HCT116 (cell line): ENCODE data around the gene GLT8D2. TPM values are rescaled to one million over a fixed set of nuclear protein-coding genes. Genes with fewer than 3 reads are reported as not detected.

Source experiments
- ATAC-seq: fragments of 200-7000 bp; cut with Tn5 transposase; 2 replicates; pipeline ENCODE4 v1.9.1; 2020; ENCODE audit warnings: mild to moderate bottlenecking, moderate library complexity
- Bru-seq: library from RNA; stranded (reverse); fragments of 400-500 nt; gene quantifications from one replicate; lab custom pipeline; 2021; lab: Mats Ljungman, UMichigan
- BruChase-seq, 2 experiments: library from RNA; stranded (reverse); fragments of 400-500 nt; gene quantifications; one replicate each; lab custom pipeline; 2021; lab: Mats Ljungman, UMichigan
- BruUV-seq: library from RNA; stranded (reverse); fragments of 400-500 nt; replicated peaks from 2 replicates; lab custom pipeline; 2021; lab: Mats Ljungman, UMichigan
- CTCF ChIA-PET: fragments of 300-600 bp; sonication (Branson Sonifier 250); formaldehyde crosslinking; loops from one replicate; lab custom pipeline; 2021; ENCODE audit warnings: antibody characterized with exemption; lab: Charles Lee
- POLR2A ChIA-PET: fragments of 300-600, 350-600 bp; sonication (Branson Sonifier 250); formaldehyde crosslinking; loops from one replicate; lab custom pipeline; 2021; ENCODE audit warnings: antibody characterized with exemption; lab: Charles Lee
- RAD21 ChIA-PET, 2 experiments: fragments of 300-600 bp; sonication (Branson Sonifier 250); formaldehyde crosslinking; loops; one replicate each; lab custom pipeline; 2023; ENCODE audit warnings: low total read pairs in 2 of 2; ENCODE audit not compliant: uncharacterized antibody in 2 of 2, unreplicated experiment in 2 of 2, low non-redundant PET in 1 of 2; lab: Charles Lee
- DNase-seq: peaks from one replicate; pipeline ENCODE4 v3.0.0-alpha.2; 2010; ENCODE audit warnings: low read depth, low spot score
- H2AFZ ChIP-seq: fragments of 200-600 bp; shearing (Covaris generic), sonication (generic); 2 replicates; pipeline ENCODE4 v1.6.1; 2017; ENCODE audit warnings: low read depth, mixed run types, mixed read lengths, antibody characterized with exemption, low read length; ENCODE audit not compliant: poor library complexity, severe bottlenecking
- H3K27ac ChIP-seq: 2 replicates; pipeline ENCODE4 v1.5.1; 2012; ENCODE audit warnings: low read depth, low read length
- H3K27me3 ChIP-seq: fragments of 200-600 bp; sonication (generic); 2 replicates; pipeline ENCODE4 v1.6.1; 2016; ENCODE audit warnings: mixed run types, low read length, mixed read lengths; ENCODE audit not compliant: insufficient read depth
- H3K36me3 ChIP-seq, 2 experiments: fragments of 200-500 bp in 1 of 2; fragments of 200-600 bp in 1 of 2; sonication (Bioruptor generic) in 1 of 2; sonication (generic) in 1 of 2; 2 replicates each; pipeline versions ENCODE4 v1.5.1 to v1.6.1; 2014 to 2016; ENCODE audit warnings: low read length in 2 of 2, inconsistent platforms in 1 of 2, mixed read lengths in 1 of 2, mixed run types in 1 of 2; ENCODE audit not compliant: insufficient read depth in 2 of 2, control insufficient read depth in 1 of 2
- H3K4me1 ChIP-seq, 2 experiments: fragments of 200-600 bp in 1 of 2; sonication (generic) in 1 of 2; 2 replicates each; pipeline versions ENCODE4 v1.5.1 to v1.6.1; 2012 to 2017; ENCODE audit warnings: low read length in 2 of 2, inconsistent platforms in 1 of 2, mild to moderate bottlenecking in 1 of 2, mixed read lengths in 1 of 2, mixed run types in 1 of 2, moderate library complexity in 1 of 2; ENCODE audit not compliant: insufficient read depth in 2 of 2, control insufficient read depth in 1 of 2
- H3K4me2 ChIP-seq: fragments of 200-600 bp; sonication (generic); 2 replicates; pipeline ENCODE4 v1.6.1; 2017; ENCODE audit warnings: mixed run types, low read length, mixed read lengths
- H3K4me3 ChIP-seq, 2 experiments: fragments of 200-600 bp in 1 of 2; sonication (generic) in 1 of 2; replicated peaks in 1 of 2; 2 replicates each; pipeline ENCODE4 v1.5.1; 2011 to 2016; ENCODE audit warnings: low read length in 2 of 2, control low read depth in 1 of 2, low read depth in 1 of 2, mild to moderate bottlenecking in 1 of 2, mixed read lengths in 1 of 2, mixed run types in 1 of 2
- H3K79me2 ChIP-seq: fragments of 200-600 bp; sonication (generic); 2 replicates; pipeline ENCODE4 v1.6.1; 2017; ENCODE audit warnings: mild to moderate bottlenecking, mixed run types, low read length, moderate library complexity, mixed read lengths; ENCODE audit not compliant: insufficient read depth
- H3K9ac ChIP-seq: fragments of 200-600 bp; sonication (generic); 2 replicates; pipeline ENCODE4 v1.6.1; 2016; ENCODE audit warnings: low read length, mixed read lengths
- H3K9me2 ChIP-seq: fragments of 200-600 bp; sonication (generic), shearing (Covaris generic); 2 replicates; pipeline ENCODE4 v1.6.1; 2017; ENCODE audit warnings: mixed run types, mild to moderate bottlenecking, moderate library complexity; ENCODE audit not compliant: insufficient read depth
- H3K9me3 ChIP-seq, 2 experiments: fragments of 200-500 bp in 1 of 2; fragments of 200-600 bp in 1 of 2; sonication (Bioruptor generic) in 1 of 2; sonication (generic) in 1 of 2; 2 replicates each; pipeline ENCODE4 v1.6.1; 2014 to 2017; ENCODE audit warnings: low read length in 2 of 2, mixed read lengths in 2 of 2, inconsistent platforms in 1 of 2, low read depth in 1 of 2, mild to moderate bottlenecking in 1 of 2, mixed run types in 1 of 2, moderate library complexity in 1 of 2; ENCODE audit not compliant: control insufficient read depth in 1 of 2, insufficient read depth in 1 of 2
- H4K20me1 ChIP-seq: fragments of 200-600 bp; sonication (generic), shearing (Covaris generic); 2 replicates; pipeline ENCODE4 v1.6.1; 2017; ENCODE audit warnings: mixed run types, mild to moderate bottlenecking, moderate library complexity; ENCODE audit not compliant: insufficient read depth
- EZH2phosphoT487 ChIP-seq: fragments of 200-600 bp; IDR thresholded peaks from 2 replicates; pipeline ENCODE4 v1.6.1; 2018; ENCODE audit warnings: antibody characterized with exemption, borderline replicate concordance
- POLR2A ChIP-seq: IDR thresholded peaks from 2 replicates; pipeline ENCODE4 v1.7.0; 2011; ENCODE audit warnings: borderline replicate concordance; ENCODE audit not compliant: insufficient read depth, insufficient read length; ENCODE audit errors: extremely low read depth
- RAD21 ChIP-seq: IDR thresholded peaks from 2 replicates; pipeline ENCODE4 v1.6.1; 2012; ENCODE audit warnings: low read depth, mild to moderate bottlenecking
- REST ChIP-seq: IDR thresholded peaks from 2 replicates; pipeline ENCODE4 v1.6.1; 2012; ENCODE audit warnings: low read depth
- SIN3A ChIP-seq: IDR thresholded peaks from 2 replicates; pipeline ENCODE4 v1.6.1; 2012; ENCODE audit warnings: low read depth
- TCF7L2 ChIP-seq: IDR thresholded peaks from 2 replicates; pipeline ENCODE4 v1.7.0; 2011; ENCODE audit warnings: borderline replicate concordance, inconsistent platforms; ENCODE audit not compliant: insufficient read depth, insufficient read length; ENCODE audit errors: extremely low read depth
- ZBTB33 ChIP-seq: IDR thresholded peaks from 2 replicates; pipeline ENCODE4 v1.6.1; 2011; ENCODE audit warnings: mild to moderate bottlenecking, low read length, moderate library complexity; ENCODE audit not compliant: insufficient replicate concordance; ENCODE audit errors: extremely low read depth
- ZFX ChIP-seq: fragments of 450-650 bp; IDR thresholded peaks from 2 replicates; pipeline ENCODE4 v1.6.1; 2017
- intact Hi-C: fragments of 100-400 bp; cut with micrococcal nuclease; formaldehyde crosslinking; loops from 2 replicates; pipeline ENCODE4 v1.10.0; 2022
- long read RNA-seq: library from polyadenylated mRNA; unstranded; transcript quantifications from one replicate; pipeline ENCODE4 v2.0.0, GENCODE V29; 2021; ENCODE audit not compliant: unreplicated experiment
- polyA plus RNA-seq: library from polyadenylated mRNA; unstranded; fragments of >200 nt; gene quantifications from 2 replicates; pipeline ENCODE4 v1.2.1, GENCODE V29; 2012; ENCODE audit warnings: missing spikeins
- total RNA-seq: library from RNA; stranded (reverse); gene quantifications from one replicate; pipeline ENCODE4 v1.2.1, GENCODE V29; 2021; ENCODE audit not compliant: unreplicated experiment

The GLT8D2 gene
- total RNA-seq: 4.8 TPM
- polyA plus RNA-seq: 2.5 and 2.6 TPM in 2 replicates
- Bru-seq, nascent RNA: percentile 35 among the genes with signal in this experiment
- percentile 28 among the genes with signal in this experiment for BruChase-seq, experiment 1, labeled RNA remaining after a 6-hour chase
- percentile 34 among the genes with signal in this experiment for BruChase-seq, experiment 2, labeled RNA remaining after a 2-hour chase
- long read RNA-seq, transcript GLT8D2-201 (11 exons, 1,880 nt): major isoform, 7 of 11 reads
- long read RNA-seq, partial matches to known transcripts: 2 of 11 reads
- long read RNA-seq, other reads (novel, unspliced or antisense): 2 of 11 reads

- intact Hi-C loops: loop anchor here (10.0 kb wide), 1 partner anchor 315 kb away; no protein-coding TSS in a partner anchor
Measured at GRCh38 chr12:104049903-104050356, at the start of gene GLT8D2. Gene GLT8D2, minus strand, starts transcription at chr12:104050187. Its CDS starts 30,539 bp downstream, at chr12:104019648.

More at GRCh38 chr12:104049903-104050356, at the start of gene GLT8D2:
- Histone ChIP-seq H3K27me3 (no peaks in the 10 kb centered on the region), H3K9me2 (no peaks in the 10 kb centered on the region), H2AFZ (peak within 1 kb of the TSS; percentile 90), H3K27ac (peak within 1 kb of the TSS; percentile 57), H3K4me1 (peaks cover 0 to 8% of the 10 kb centered on the region in 2 experiments; a peak in 2 of 4 replicates), H3K4me3 (peak within 1 kb of the TSS; percentile 44 to 61)
- BruUV-seq: no TSS peak
- ChIA-PET RAD21 (no interaction called here), CTCF (no interaction called here)
- DNase-seq: no peak
- TF ChIP-seq RAD21: no peak
- TF ChIP-seq TCF7L2: no peak
- TF ChIP-seq REST: no peak
- no peak for TF ChIP-seq SIN3A
- TF ChIP-seq POLR2A: no peak
- no peak for TF ChIP-seq EZH2phosphoT487
- no peak for TF ChIP-seq ZBTB33
- no peak for TF ChIP-seq ZFX
- TF ChIP-seq, all 23 proteins: peak for 0
- ATAC-seq: peak; percentile 80
- peak within 1 kb of the TSS; percentile 58 for H3K9ac ChIP-seq
- no peaks in the 10 kb centered on the region for H3K9me3 ChIP-seq
- peak within 1 kb of the TSS; percentile 86 for H3K4me2 ChIP-seq
- no peaks in the 10 kb centered on the region for H3K79me2 ChIP-seq
- H4K20me1 ChIP-seq: no peaks in the 10 kb centered on the region
- H3K36me3 ChIP-seq: no peaks in the 10 kb centered on the region
- POLR2A ChIA-PET: no interaction called here
